ENCODE measurements around the gene TRPT1.
A peak's percentile ranks its signal among the peaks of the same experiment; 100 is the strongest.

The TRPT1 gene

GRCh38 chr11:64207256-64208085 is 18.5 kb downstream of the TRPT1 start:
- DNase-seq (ENCODE audit: low read depth), result peak; percentile 58

GRCh38 chr11:64206457-64207255 is 19.3 kb downstream of the TRPT1 start, which contains the start of gene FERMT3:
Gene FERMT3, plus strand, starts transcription at chr11:64206721. Its CDS starts 644 bp downstream, at chr11:64207365.
- DNase-seq (ENCODE audit: low read depth), result peak; percentile 57

DNA sequence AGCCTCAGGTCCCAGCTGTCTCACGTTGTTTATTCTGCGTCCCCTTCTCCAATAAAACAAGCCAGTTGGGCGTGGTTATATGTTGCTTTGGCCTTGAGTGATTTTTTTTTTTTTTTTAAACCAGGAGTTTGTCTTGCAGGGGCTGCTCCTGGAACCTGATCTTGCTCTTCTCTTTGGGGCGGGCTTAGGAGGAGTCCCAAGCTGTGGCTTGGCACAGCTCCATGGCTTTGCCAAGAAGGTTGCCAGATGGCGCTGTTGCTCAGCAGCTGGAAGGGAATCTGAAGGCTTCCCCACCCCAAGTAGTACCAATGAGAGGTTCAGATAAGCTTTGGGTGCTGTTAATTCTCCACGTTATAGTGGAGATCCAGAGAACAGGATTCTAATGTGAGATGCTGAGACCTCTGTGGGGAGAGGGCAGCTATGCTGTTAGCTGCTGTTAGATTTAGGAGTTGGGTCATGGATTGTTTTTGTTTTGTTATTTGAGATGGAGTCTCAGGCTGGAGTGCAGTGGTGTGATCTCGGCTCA is 21.5 kb downstream of the TRPT1 start:
- peak; percentile 80 for DNase-seq (ENCODE audit: low read depth)

GRCh38 chr11:64204080-64204440 is 21.9 kb downstream of the TRPT1 start:
- DNase-seq (ENCODE audit: low read depth), result no peak

GRCh38 chr11:64203421-64204079 is 22.4 kb downstream of the TRPT1 start:
- no peak for DNase-seq (ENCODE audit: low read depth)

DNA sequence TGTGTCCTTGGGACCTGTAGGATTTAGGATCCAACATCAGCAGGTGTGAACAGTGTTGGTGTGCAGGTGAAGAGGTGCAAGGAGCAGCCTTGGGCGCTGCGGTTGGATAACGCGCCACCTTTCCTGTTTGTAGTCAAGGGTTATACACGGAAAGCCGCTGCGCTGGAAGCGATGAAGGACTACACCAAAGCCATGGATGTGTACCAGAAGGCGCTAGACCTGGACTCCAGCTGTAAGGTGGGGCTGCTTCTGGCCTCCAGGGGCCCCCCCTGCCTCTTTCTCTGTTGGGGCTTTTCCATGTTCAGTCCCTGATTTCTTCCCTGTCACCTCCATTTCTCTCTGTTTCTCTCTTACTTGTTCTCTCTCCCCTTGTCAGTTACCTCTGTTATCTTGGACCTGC is 23.0 kb downstream of the TRPT1 start:
- no peak for DNase-seq (ENCODE audit: low read depth)

GRCh38 chr11:64201543-64201942 is 24.4 kb downstream of the TRPT1 start:
- DNase-seq (ENCODE audit: low read depth), result no peak

DNA sequence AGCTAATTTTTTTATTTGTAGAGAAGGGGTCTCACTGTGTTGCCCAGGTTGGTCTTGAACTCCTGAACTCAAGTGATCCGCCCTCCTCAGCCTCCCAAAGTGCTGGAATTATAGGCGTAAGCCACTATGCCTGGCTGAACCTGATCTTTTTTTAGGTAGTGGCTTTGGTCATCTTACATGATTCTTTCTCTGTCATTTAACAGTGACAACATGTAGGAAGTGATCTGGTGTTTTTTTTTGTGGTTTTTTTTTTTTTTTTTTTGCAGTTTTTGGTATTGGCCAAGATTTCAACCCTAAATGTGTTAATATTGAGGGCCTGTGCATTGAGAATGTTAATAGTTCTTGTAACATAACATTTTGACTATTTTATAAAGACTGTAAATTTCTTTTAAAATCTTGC is 27.5 kb downstream of the TRPT1 start:
- DNase-seq (ENCODE audit: low read depth), result no peak

- DNase-seq (ENCODE audit: low read depth), result no peak
Measured at GRCh38 chr11:64196626-64197025, 29.4 kb downstream of the TRPT1 start.

DNA sequence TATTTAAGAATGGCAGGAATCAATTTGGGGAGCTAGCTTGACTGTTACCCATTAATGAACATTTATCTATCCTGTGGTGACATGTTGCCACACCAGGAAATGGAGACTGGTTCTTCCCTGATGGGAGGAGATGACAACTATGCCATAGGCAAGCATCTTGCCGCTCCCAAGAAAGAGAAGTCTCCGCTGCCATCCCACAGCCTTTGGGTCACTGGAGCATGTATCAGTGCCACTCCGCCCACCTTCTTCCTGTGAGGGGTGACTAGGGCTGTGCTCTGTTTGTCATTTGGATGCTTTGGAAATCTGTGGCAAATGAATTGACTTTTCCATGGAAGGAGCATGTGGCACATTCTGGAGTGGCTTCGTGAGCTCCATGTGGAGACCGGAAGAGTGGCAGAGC is 33.6 kb downstream of the TRPT1 start:
- no peak for DNase-seq (ENCODE audit: low read depth)

DNA sequence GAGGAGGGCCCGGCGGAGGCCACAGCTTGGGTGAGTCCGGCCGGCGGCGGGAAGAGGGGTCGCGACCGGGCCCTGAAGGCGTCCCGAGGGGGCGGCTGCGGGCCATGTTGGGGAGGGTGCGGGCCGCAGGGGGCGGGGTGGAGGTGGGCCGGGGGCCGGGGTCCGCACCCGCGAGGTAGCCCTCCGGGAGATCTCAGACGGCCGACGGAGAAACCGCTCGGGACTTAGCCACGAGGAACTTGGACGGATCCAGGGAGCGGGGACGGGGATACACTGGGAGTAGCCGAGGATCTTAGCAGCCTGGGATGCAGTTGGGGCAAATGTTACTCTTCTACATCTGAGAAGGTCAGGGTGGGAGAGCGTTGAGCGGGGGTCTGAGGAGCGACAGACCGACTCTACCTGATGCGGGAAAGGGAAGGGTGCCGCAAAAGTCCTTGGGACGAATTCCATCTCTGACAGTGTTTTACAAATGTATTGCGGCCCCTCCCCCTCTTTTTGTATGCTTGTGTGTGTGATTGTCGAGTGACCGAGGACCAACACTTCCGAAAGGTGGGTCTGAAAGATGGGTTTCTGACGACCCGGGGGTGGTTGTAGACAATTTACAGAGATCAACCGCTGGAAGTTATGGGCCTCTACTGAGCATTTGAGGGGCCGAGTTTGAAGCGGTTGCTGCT is 39.4 kb downstream of the TRPT1 start:
- no peak for DNase-seq (ENCODE audit: low read depth)

DNA sequence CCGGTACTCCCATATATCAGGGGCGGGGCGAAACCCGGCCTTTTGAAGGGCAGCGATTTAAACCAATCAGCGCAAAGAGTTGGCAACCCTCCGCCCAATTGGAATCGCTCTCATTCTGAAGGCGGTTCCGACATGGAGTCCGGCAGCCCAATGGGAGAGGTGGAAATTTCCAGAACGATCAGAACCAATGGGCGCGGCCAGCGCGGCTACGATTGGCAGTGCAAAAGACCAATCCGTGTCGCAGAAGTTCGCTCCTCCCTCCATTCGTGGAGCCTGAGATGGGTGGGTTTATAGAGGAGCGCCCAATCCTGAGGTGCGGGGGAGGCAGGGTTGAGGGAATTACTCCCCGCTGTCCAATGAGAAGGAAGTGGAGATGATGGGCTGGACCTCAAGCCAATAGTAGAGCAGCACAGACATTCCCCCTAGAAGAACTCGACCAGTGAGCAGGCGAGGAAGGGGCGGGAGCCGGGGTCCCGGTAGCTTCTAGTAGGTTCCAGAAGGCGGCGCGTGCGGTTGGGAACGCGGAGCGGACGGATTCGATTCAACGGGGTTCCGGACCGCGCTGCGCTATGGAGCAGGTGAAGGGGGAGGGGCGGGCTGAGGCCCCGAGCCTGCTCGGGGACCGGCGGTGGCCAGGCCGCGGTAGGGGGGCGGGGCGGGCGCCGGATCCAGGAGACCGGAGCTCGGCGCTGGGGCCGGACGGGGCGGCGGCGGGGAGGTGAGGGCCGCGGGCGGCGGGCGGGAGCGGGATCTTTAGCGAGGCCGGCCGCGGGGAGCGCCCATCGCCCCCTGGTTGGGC is 40.1 kb downstream of the TRPT1 start, which contains the start of gene STIP1:
Gene STIP1, plus strand, starts transcription at position 479 of the 799 bp plus-strand sequence. Its CDS starts 91 bp downstream, at position 570.
- DNase-seq (ENCODE audit: low read depth), result peak; percentile 97

DNA sequence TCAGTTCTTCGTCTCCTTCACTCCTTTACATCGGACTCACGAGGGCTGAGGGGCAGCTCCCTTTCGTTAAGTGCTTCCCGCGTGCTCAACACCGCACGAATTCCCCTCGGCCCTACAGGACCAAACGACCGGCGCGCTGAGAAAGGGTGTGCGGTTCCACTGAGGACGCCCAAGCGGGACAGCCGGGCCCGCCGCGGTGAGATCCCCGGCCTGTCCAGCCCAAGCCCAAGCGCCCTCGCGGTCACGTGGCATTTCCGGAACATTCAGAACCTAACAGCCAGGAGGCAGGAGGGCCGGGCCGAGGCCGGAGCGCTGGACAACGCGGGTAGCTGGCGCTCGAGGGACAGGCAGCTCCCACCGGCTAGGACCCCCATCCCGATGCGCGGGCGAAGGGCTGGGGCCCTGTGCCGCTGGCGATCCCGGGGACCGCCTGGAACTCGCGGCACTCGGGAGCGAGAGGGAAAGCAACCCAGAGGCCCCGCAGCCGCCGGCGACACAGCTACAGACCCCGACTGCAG is 40.8 kb downstream of the TRPT1 start:
- DNase-seq (ENCODE audit: low read depth), result peak; percentile 26

GRCh38 chr11:64183890-64184289 is 42.1 kb downstream of the TRPT1 start:
- no peak for DNase-seq (ENCODE audit: low read depth)

GRCh38 chr11:64181506-64182411 is 44.2 kb downstream of the TRPT1 start:
- DNase-seq (ENCODE audit: low read depth), result no peak

- no peak for DNase-seq (ENCODE audit: low read depth)
Measured at GRCh38 chr11:64180891-64181290, 45.1 kb downstream of the TRPT1 start.

DNA sequence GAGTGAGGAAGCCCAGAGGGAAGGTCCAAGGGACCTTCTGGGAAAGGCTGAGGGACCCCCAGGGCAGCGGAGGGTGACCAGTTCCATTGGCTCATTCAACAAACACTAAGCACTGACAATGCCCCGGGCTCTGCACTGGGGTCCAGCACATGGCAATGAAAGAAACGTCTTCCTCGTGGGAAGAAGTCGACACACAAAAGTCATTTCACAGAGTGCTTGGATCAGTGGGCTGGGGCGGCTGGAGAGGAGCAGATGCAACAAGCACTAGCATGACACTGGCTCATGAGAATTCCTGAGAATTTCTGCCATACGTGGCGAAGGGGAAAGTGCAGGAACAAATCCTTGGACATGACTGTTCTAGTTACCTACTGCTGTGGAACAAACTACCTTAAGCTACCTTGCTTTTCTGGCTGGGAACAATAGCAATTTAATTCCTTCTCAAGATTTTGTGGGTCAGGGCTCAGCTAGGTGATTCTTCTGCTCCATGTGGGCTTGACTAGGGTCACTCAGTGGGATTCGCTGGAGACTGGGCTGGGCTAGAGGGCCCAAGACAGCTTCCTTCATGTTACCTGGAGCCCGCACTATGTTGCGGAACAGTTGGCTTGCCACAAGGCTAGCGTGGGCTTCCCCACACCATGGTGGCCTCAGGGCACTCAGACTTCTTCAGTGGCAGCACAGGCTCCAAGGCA is 46.9 kb downstream of the TRPT1 start:
- no peak for DNase-seq (ENCODE audit: low read depth)

DNA sequence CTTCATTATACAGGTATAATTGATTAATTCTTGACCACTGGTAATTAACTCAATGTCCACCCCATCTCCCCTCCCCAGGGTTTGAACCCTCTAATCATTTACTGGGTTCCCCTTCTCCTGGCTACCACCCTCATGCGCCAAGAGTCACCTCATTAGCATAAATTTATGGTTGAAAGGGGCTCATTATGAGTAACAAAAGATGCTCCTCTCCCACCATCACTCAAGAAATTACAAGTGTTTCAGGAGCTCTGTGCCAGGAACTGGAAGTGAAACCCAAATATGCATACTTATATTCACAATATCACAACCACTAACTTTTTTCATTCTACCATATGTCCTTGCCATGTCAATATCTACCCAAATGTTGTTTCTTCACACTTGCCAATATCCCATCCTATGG is 47.8 kb downstream of the TRPT1 start:
- no peak for DNase-seq (ENCODE audit: low read depth)

- DNase-seq (ENCODE audit: low read depth), result no peak
Measured at GRCh38 chr11:64176751-64177150, 49.2 kb downstream of the TRPT1 start.
